Neural cell (in vitro differentiated cells): Measurements from ENCODE around the gene RNF144B. TPM values are rescaled to one million over a fixed set of nuclear protein-coding genes. Genes with fewer than 3 reads are reported as not detected.

Source experiments
- H2AFZ ChIP-seq: fragments of 200-600, 300-800 bp; sonication (generic), shearing (Covaris generic); 2 replicates; pipeline ENCODE4 v1.6.0; 2014; ENCODE audit warnings: low read depth, mild to moderate bottlenecking, antibody characterized with exemption, low read length, moderate library complexity
- H3F3A ChIP-seq: fragments of 200-600 bp; shearing (Covaris generic); 2 replicates; pipeline ENCODE4 v1.6.1; 2016; ENCODE audit warnings: mild to moderate bottlenecking, moderate library complexity, mixed read lengths, antibody characterized with exemption, low read length; ENCODE audit not compliant: insufficient read depth, poor library complexity, severe bottlenecking
- H3K27ac ChIP-seq: fragments of 200-600, 300-800 bp; sonication (generic), shearing (Covaris generic); 2 replicates; pipeline ENCODE4 v1.5.1; 2014; ENCODE audit warnings: mild to moderate bottlenecking, low read length, moderate library complexity
- H3K27me3 ChIP-seq: fragments of 300-800, 200-600 bp; sonication (generic), shearing (Covaris generic); 2 replicates; pipeline ENCODE4 v1.6.0; 2014; ENCODE audit warnings: mild to moderate bottlenecking, low read depth, low read length, moderate library complexity; ENCODE audit not compliant: insufficient read depth
- H3K36me3 ChIP-seq: fragments of 300-800, 200-600 bp; sonication (generic), shearing (Covaris generic); 2 replicates; pipeline ENCODE4 v1.5.1; 2014; ENCODE audit warnings: mild to moderate bottlenecking, antibody characterized with exemption, low read length, moderate library complexity; ENCODE audit not compliant: insufficient read depth
- H3K4me2 ChIP-seq: fragments of 300-800, 200-600 bp; sonication (generic), shearing (Covaris generic); 2 replicates; pipeline ENCODE4 v1.6.0; 2014; ENCODE audit warnings: mild to moderate bottlenecking, low read length
- H3K4me3 ChIP-seq: fragments of 300-800, 200-600 bp; sonication (generic), shearing (Covaris generic); 2 replicates; pipeline ENCODE4 v1.5.1; 2014; ENCODE audit warnings: mild to moderate bottlenecking, low read length, moderate library complexity
- H3K79me2 ChIP-seq: fragments of 200-600 bp; shearing (Covaris generic); replicated peaks from 2 replicates; pipeline ENCODE4 v1.6.0; 2014; ENCODE audit warnings: mild to moderate bottlenecking, low read length, moderate library complexity; ENCODE audit not compliant: insufficient read depth
- H3K9ac ChIP-seq: fragments of 300-800, 200-600 bp; sonication (generic), shearing (Covaris generic); 2 replicates; pipeline ENCODE4 v1.6.1; 2016; ENCODE audit warnings: mild to moderate bottlenecking, low read length, mixed read lengths
- H3K9me2 ChIP-seq: fragments of 200-600 bp; shearing (Covaris generic); 2 replicates; pipeline ENCODE4 v1.6.1; 2016; ENCODE audit warnings: mild to moderate bottlenecking, low read length, mixed read lengths; ENCODE audit not compliant: insufficient read depth
- H3K9me3 ChIP-seq: fragments of 200-600, 300-800 bp; sonication (generic), shearing (Covaris generic); 2 replicates; pipeline ENCODE4 v1.6.1; 2016; ENCODE audit warnings: mild to moderate bottlenecking, mixed run types, low read length, moderate library complexity, mixed read lengths
- H4K20me1 ChIP-seq: fragments of 200-600 bp; shearing (Covaris generic); 2 replicates; pipeline ENCODE4 v1.6.1; 2016; ENCODE audit warnings: mild to moderate bottlenecking, mixed run types; ENCODE audit not compliant: insufficient read depth
- CTCF ChIP-seq: fragments of 450-650 bp; IDR thresholded peaks from 2 replicates; pipeline ENCODE4 v1.5.1; 2014; ENCODE audit warnings: antibody characterized with exemption, mild to moderate bottlenecking, moderate library complexity; ENCODE audit not compliant: poor library complexity, severe bottlenecking
- EP300 ChIP-seq: fragments of 450-650 bp; conservative IDR thresholded peaks from 2 replicates; pipeline ENCODE4 v1.6.1; 2014; ENCODE audit warnings: antibody characterized with exemption, mild to moderate bottlenecking, moderate library complexity; ENCODE audit not compliant: poor library complexity, severe bottlenecking
- EZH2 ChIP-seq: fragments of 200-600, 300-800 bp; shearing (Covaris generic), sonication (generic); IDR thresholded peaks from 2 replicates; pipeline ENCODE4 v1.6.1; 2014; ENCODE audit warnings: antibody characterized with exemption, low read length, borderline replicate concordance, mild to moderate bottlenecking; ENCODE audit not compliant: insufficient read depth, poor library complexity, severe bottlenecking
- MXI1 ChIP-seq: fragments of 450-650 bp; conservative IDR thresholded peaks from 2 replicates; pipeline ENCODE4 v1.6.1; 2014; ENCODE audit warnings: antibody characterized with exemption, mild to moderate bottlenecking; ENCODE audit not compliant: poor library complexity, severe bottlenecking
- POLR2AphosphoS5 ChIP-seq: IDR thresholded peaks from 2 replicates; pipeline ENCODE4 v1.6.1; 2012
- RAD21 ChIP-seq: fragments of 450-650 bp; conservative IDR thresholded peaks from 2 replicates; pipeline ENCODE4 v1.6.1; 2014; ENCODE audit warnings: antibody characterized with exemption, mild to moderate bottlenecking, moderate library complexity
- REST ChIP-seq: IDR thresholded peaks from 2 replicates; pipeline ENCODE4 v1.6.1; 2012; ENCODE audit warnings: borderline replicate concordance
- SMC3 ChIP-seq: fragments of 450-650 bp; conservative IDR thresholded peaks from 2 replicates; pipeline ENCODE4 v1.6.1; 2014; ENCODE audit warnings: antibody characterized with exemption, mild to moderate bottlenecking, moderate library complexity; ENCODE audit not compliant: poor library complexity
- TAF1 ChIP-seq: IDR thresholded peaks from 2 replicates; pipeline ENCODE4 v1.6.1; 2012; ENCODE audit warnings: low read depth
- polyA plus RNA-seq: library from polyadenylated mRNA; depleted of rRNA; stranded (reverse); fragments of >200 nt; gene quantifications from 2 replicates; pipeline ENCODE4 v1.2.3, GENCODE V29; 2014

Gene RNF144B
- polyA plus RNA-seq, 1 donor from 2014 or later, result 0.15 TPM

DNA sequence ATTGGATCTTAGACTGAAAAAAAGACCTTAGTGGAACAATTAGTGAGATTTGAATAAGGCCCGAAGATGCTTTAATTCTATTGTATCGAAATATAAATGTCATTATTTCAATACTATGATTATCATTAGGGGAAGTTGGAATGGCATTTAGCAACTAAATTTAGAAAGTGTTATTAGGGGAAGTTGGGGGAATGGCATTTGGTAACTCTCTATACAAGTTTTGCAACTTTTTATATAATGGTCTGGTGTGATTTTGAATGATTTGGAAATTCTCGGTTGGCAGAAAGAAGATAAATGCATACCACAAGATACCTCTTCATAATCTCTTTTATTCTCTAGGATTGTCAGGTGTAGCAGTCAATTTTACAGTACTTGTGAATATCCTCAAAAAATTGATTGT lies 49.2 kb downstream of the RNF144B start:
- Histone ChIP-seq H3K36me3 (no peaks in the 10 kb centered on the region), H3K27ac (no peak overlapping the region), H3K4me3 (no peak overlapping the region), H3K4me2 (no peak overlapping the region), H3K9me2 (no peaks in the 10 kb centered on the region), H3K9me3 (no peaks in the 10 kb centered on the region), H3K79me2 (no peaks in the 10 kb centered on the region), H3F3A (no peaks in the 10 kb centered on the region), H2AFZ (no peak overlapping the region), H3K9ac (no peak overlapping the region), H4K20me1 (no peaks in the 10 kb centered on the region), H3K27me3 (no peaks in the 10 kb centered on the region)
- no peak for TF ChIP-seq POLR2AphosphoS5
- no peak for TF ChIP-seq EP300
- TF ChIP-seq TAF1, result no peak
- TF ChIP-seq CTCF, result no peak
- TF ChIP-seq EZH2, result no peak
- no peak for TF ChIP-seq RAD21
- no peak for TF ChIP-seq REST
- no peak for TF ChIP-seq SMC3
- TF ChIP-seq MXI1, result no peak

GRCh38 chr6:18439581-18439980 lies 52.4 kb downstream of the RNF144B start:
- H3K4me3 ChIP-seq, result no peak overlapping the region
- no peak overlapping the region for H3K27ac ChIP-seq

More at GRCh38 chr6:18439581-18439980, 52.4 kb downstream of the RNF144B start:
- H2AFZ ChIP-seq, result no peak overlapping the region
- TF ChIP-seq MXI1, result no peak
- no peak for TF ChIP-seq CTCF
- no peak for TF ChIP-seq EP300
- TF ChIP-seq RAD21, result no peak
- TF ChIP-seq TAF1, result no peak
- TF ChIP-seq EZH2, result no peak
- TF ChIP-seq SMC3, result no peak
- TF ChIP-seq REST, result no peak
- no peak for TF ChIP-seq POLR2AphosphoS5
- H3K36me3 ChIP-seq, result no peaks in the 10 kb centered on the region
- no peaks in the 10 kb centered on the region for H3K27me3 ChIP-seq
- no peak overlapping the region for H3K9ac ChIP-seq
- no peaks in the 10 kb centered on the region for H4K20me1 ChIP-seq
- no peak overlapping the region for H3K4me2 ChIP-seq
- no peaks in the 10 kb centered on the region for H3F3A ChIP-seq
- H3K9me3 ChIP-seq, result no peaks in the 10 kb centered on the region
- H3K9me2 ChIP-seq, result no peaks in the 10 kb centered on the region
- H3K79me2 ChIP-seq, result no peaks in the 10 kb centered on the region
